Thyroid gland (tissue), 4 donors: ENCODE data around the gene SMNDC1.

Experiments used
- CTCF ChIP-seq, 6 experiments: fragments of 200-600 bp in 3 of 6; fragments of 450-650 bp in 3 of 6; sonication (generic) in 3 of 6; IDR thresholded peaks; one replicate each; pipeline ENCODE4 v1.5.1; 2016 to 2019; ENCODE audit warnings: antibody characterized with exemption in 6 of 6, mild to moderate bottlenecking in 2 of 6, inconsistent platforms in 1 of 6, moderate library complexity in 1 of 6
- POLR2A ChIP-seq, 2 donors: fragments of 450-650 bp; IDR thresholded peaks; one replicate each; pipeline ENCODE4 v1.6.1; 2017; ENCODE audit warnings: antibody characterized with exemption in 2 of 2, mild to moderate bottlenecking in 2 of 2, moderate library complexity in 1 of 2

GRCh38 chr10:110273474-110273873, 31.2 kb downstream of the SMNDC1 start:
- no peak for TF ChIP-seq CTCF (IDR thresholded peaks at IDR 0.05)
- no peak for TF ChIP-seq POLR2A (IDR thresholded peaks at IDR 0.05)
